WI38 (cell line): ENCODE measurements around the gene ZBBX.

ENCODE experiments used
- H3K4me3 ChIP-seq: 2 replicates; pipeline ENCODE4 v1.5.1; 2011; ENCODE audit warnings: low read depth, mild to moderate bottlenecking, control low read depth, low read length
- TF ChIP-seq, protein P1 (sequence below): IDR thresholded peaks from 2 replicates; pipeline ENCODE4 v1.5.1; 2012; ENCODE audit warnings: low read depth, mild to moderate bottlenecking, control low read depth, low read length

Gene ZBBX

GRCh38 chr3:167274141-167274874 is 105.8 kb downstream of the ZBBX start:
- no peak overlapping the region for H3K4me3 ChIP-seq
- TF ChIP-seq, protein P1, sequence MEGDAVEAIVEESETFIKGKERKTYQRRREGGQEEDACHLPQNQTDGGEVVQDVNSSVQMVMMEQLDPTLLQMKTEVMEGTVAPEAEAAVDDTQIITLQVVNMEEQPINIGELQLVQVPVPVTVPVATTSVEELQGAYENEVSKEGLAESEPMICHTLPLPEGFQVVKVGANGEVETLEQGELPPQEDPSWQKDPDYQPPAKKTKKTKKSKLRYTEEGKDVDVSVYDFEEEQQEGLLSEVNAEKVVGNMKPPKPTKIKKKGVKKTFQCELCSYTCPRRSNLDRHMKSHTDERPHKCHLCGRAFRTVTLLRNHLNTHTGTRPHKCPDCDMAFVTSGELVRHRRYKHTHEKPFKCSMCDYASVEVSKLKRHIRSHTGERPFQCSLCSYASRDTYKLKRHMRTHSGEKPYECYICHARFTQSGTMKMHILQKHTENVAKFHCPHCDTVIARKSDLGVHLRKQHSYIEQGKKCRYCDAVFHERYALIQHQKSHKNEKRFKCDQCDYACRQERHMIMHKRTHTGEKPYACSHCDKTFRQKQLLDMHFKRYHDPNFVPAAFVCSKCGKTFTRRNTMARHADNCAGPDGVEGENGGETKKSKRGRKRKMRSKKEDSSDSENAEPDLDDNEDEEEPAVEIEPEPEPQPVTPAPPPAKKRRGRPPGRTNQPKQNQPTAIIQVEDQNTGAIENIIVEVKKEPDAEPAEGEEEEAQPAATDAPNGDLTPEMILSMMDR: no peak

- no peak overlapping the region for H3K4me3 ChIP-seq
- TF ChIP-seq, protein P1: no peak
Measured at GRCh38 chr3:167253037-167253436, 127.1 kb downstream of the ZBBX start.

DNA sequence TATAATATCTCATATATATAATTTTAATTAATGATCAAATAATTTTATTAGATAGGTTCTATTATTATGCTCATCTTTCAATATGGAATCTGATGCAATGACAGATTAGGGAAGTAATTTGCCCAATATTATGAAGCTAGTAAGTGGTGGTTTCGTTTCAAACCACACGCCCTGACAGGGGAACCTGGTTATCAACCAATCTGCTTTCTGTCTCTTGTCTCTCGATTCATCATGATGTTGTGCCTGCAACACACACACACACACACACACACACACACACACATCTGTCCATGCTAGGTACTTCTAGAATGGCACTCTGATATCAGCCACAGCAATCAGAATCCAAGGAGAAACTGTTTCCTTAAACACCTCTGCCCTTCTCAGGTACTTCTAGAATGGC is 128.4 kb downstream of the ZBBX start:
- H3K4me3 ChIP-seq: no peak overlapping the region
- TF ChIP-seq, protein P1: no peak

DNA sequence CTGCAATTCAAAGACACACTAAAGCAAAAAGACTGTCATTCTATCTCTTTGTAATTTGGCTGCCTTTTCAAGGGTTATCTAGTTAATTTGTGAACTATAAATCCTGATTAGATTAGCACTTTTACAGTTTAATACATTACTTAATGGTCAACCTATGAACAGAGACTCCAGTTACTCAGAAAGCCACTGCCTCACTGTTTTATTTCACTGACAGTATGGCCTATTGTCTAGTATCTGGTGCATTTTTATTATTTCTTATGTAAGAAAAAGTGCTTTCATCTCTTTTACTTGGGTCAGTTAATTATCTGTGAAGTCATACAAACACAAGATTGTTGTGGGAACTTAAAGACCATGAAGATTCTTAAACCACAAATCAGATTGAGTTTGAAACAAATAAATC is 133.8 kb downstream of the ZBBX start:
- no peak overlapping the region for H3K4me3 ChIP-seq
- TF ChIP-seq, protein P1: no peak

GRCh38 chr3:167241048-167241845 is 138.8 kb downstream of the ZBBX start:
- TF ChIP-seq, protein P1: no peak
- no peak overlapping the region for H3K4me3 ChIP-seq

GRCh38 chr3:167228135-167228534 is 152.0 kb downstream of the ZBBX start:
- TF ChIP-seq, protein P1: no peak
- no peak overlapping the region for H3K4me3 ChIP-seq

GRCh38 chr3:167225821-167226220 is 154.3 kb downstream of the ZBBX start:
- TF ChIP-seq, protein P1: no peak
- no peak overlapping the region for H3K4me3 ChIP-seq
